H1 (cell line): ENCODE results near the gene TMPRSS4. TPM values are rescaled to one million over a fixed set of nuclear protein-coding genes. Genes with fewer than 3 reads are reported as not detected.
A peak's percentile ranks its signal among the peaks of the same experiment; 100 is the strongest.

Experiments
- CTCF ChIA-PET: fragments of 300-600 bp; sonication (Branson Sonifier 250); formaldehyde crosslinking; loops from one replicate; lab custom pipeline; 2021; ENCODE audit not compliant: partially characterized antibody; lab: Charles Lee
- POLR2A ChIA-PET: fragments of 300-600 bp; sonication (Branson Sonifier 250); formaldehyde crosslinking; loops from one replicate; lab custom pipeline; 2021; ENCODE audit warnings: inconsistent platforms; ENCODE audit not compliant: partially characterized antibody; lab: Charles Lee
- DNase-seq, 2 experiments: peaks; one replicate each; pipeline versions ENCODE4 v3.0.0 to v3.0.0-alpha.2; 2010 to 2022; ENCODE audit warnings: low spot score in 2 of 2, low read depth in 1 of 2, mixed read lengths in 1 of 2
- FAIRE-seq: peaks from 2 replicates; lab custom pipeline; 2011; peaks lifted over from hg19 to GRCh38; lab: Jason Lieb, UNC
- H2AFZ ChIP-seq: 2 replicates; pipeline ENCODE4 v1.8.1; 2012; ENCODE audit warnings: low read length, inconsistent platforms
- H2AK5ac ChIP-seq: 2 replicates; pipeline ENCODE4 v1.6.1; 2013; ENCODE audit warnings: low read depth, low read length
- H2BK120ac ChIP-seq: replicated peaks from 2 replicates; pipeline ENCODE3; 2013; ENCODE audit warnings: low read depth, low read length, inconsistent platforms
- H2BK12ac ChIP-seq: 2 replicates; pipeline ENCODE4 v1.6.1; 2013; ENCODE audit warnings: low read depth, low read length
- H2BK15ac ChIP-seq: 2 replicates; pipeline ENCODE4 v1.6.1; 2013; ENCODE audit warnings: low read length
- H2BK20ac ChIP-seq: 2 replicates; pipeline ENCODE4 v1.6.1; 2013; ENCODE audit warnings: low read length
- H2BK5ac ChIP-seq: 2 replicates; pipeline ENCODE4 v1.6.1; 2013; ENCODE audit warnings: low read depth, low read length
- H3K14ac ChIP-seq: 2 replicates; pipeline ENCODE4 v1.6.1; 2013; ENCODE audit warnings: inconsistent platforms; ENCODE audit not compliant: insufficient read length
- H3K18ac ChIP-seq: 2 replicates; pipeline ENCODE4 v1.6.1; 2013; ENCODE audit warnings: low read length; ENCODE audit errors: extremely low read depth
- H3K23ac ChIP-seq: 2 replicates; pipeline ENCODE4 v1.6.1; 2013; ENCODE audit warnings: inconsistent platforms; ENCODE audit not compliant: insufficient read length
- H3K23me2 ChIP-seq: 2 replicates; pipeline ENCODE4 v1.6.1; 2013; ENCODE audit warnings: low read depth, low read length
- H3K27ac ChIP-seq: 2 replicates; pipeline ENCODE4 v1.6.1; 2011; ENCODE audit warnings: low read depth, low read length, inconsistent platforms
- H3K27me3 ChIP-seq, 4 experiments: replicated peaks in 1 of 4; 1 replicate in 1 of 4; 2 replicates in 3 of 4; pipeline versions ENCODE4 v1.6.1 to v1.8.1; 2011 to 2013; ENCODE audit warnings: low read length in 3 of 4, mild to moderate bottlenecking in 3 of 4, inconsistent platforms in 2 of 4, mixed read lengths in 2 of 4, moderate library complexity in 1 of 4; ENCODE audit not compliant: control insufficient read depth in 3 of 4, insufficient read depth in 3 of 4; ENCODE audit errors: extremely low read depth in 1 of 4
- H3K36me3 ChIP-seq, 4 experiments: 2 replicates each; pipeline versions ENCODE4 v1.6.1 to v1.8.1; 2011 to 2013; ENCODE audit warnings: mild to moderate bottlenecking in 4 of 4, low read length in 3 of 4, moderate library complexity in 2 of 4, control low read depth in 1 of 4, inconsistent platforms in 1 of 4; ENCODE audit not compliant: insufficient read depth in 4 of 4, control insufficient read depth in 2 of 4
- H3K4ac ChIP-seq: replicated peaks from 2 replicates; pipeline ENCODE3; 2013; ENCODE audit warnings: low read length, low read depth, mixed read lengths, inconsistent platforms; ENCODE audit not compliant: insufficient read length
- H3K4me1 ChIP-seq, 4 experiments: replicated peaks in 1 of 4; 1 replicate in 1 of 4; 2 replicates in 3 of 4; pipeline versions ENCODE4 v1.6.1 to v1.8.1; 2011 to 2013; ENCODE audit warnings: low read length in 3 of 4, inconsistent platforms in 2 of 4, mixed read lengths in 1 of 4; ENCODE audit not compliant: insufficient read depth in 4 of 4, control insufficient read depth in 3 of 4
- H3K4me2 ChIP-seq, 2 experiments: 2 replicates each; pipeline versions ENCODE4 v1.6.1 to v1.8.1; 2011 to 2013; ENCODE audit warnings: low read depth in 2 of 2, low read length in 2 of 2, control low read depth in 1 of 2, inconsistent platforms in 1 of 2, mild to moderate bottlenecking in 1 of 2; ENCODE audit not compliant: insufficient read depth in 1 of 2
- H3K4me3 ChIP-seq, 4 experiments: fragments of 200-600, 300-600 bp in 1 of 4; sonication (generic), shearing (Covaris generic), sonication (Bioruptor Twin) in 1 of 4; 2 replicates each; pipeline versions ENCODE4 v1.5.1 to v1.8.1; 2011 to 2016; ENCODE audit warnings: low read length in 4 of 4, low read depth in 3 of 4, control low read depth in 2 of 4, inconsistent platforms in 2 of 4, mild to moderate bottlenecking in 2 of 4, mixed read lengths in 1 of 4, moderate library complexity in 1 of 4; ENCODE audit not compliant: insufficient read depth in 2 of 4; ENCODE audit errors: extremely low read depth in 1 of 4
- H3K56ac ChIP-seq: replicated peaks from 2 replicates; pipeline ENCODE3; 2013; ENCODE audit warnings: low read depth, mild to moderate bottlenecking, mixed read lengths, low read length, inconsistent platforms; ENCODE audit not compliant: insufficient read length
- H3K79me1 ChIP-seq: 2 replicates; pipeline ENCODE4 v1.6.1; 2013; ENCODE audit warnings: low read depth, low read length, control low read depth
- H3K79me2 ChIP-seq, 2 experiments: 2 replicates each; pipeline versions ENCODE4 v1.6.1 to v1.8.1; 2012 to 2013; ENCODE audit warnings: low read length in 2 of 2, mild to moderate bottlenecking in 2 of 2, inconsistent platforms in 1 of 2; ENCODE audit not compliant: insufficient read depth in 2 of 2, control insufficient read depth in 1 of 2
- H3K9ac ChIP-seq, 4 experiments: replicated peaks in 1 of 4; 1 replicate in 1 of 4; 2 replicates in 3 of 4; pipeline versions ENCODE4 v1.6.1 to v1.8.1; 2011 to 2013; ENCODE audit warnings: low read depth in 3 of 4, low read length in 3 of 4, control low read depth in 2 of 4, mild to moderate bottlenecking in 2 of 4, moderate library complexity in 2 of 4, inconsistent platforms in 1 of 4; ENCODE audit errors: extremely low read depth in 1 of 4
- H3K9me3 ChIP-seq, 2 experiments: 2 replicates each; pipeline versions ENCODE4 v1.6.1 to v1.8.1; 2012 to 2013; ENCODE audit warnings: mild to moderate bottlenecking in 2 of 2, moderate library complexity in 2 of 2, control low read depth in 1 of 2, inconsistent platforms in 1 of 2, low read depth in 1 of 2, low read length in 1 of 2, mixed read lengths in 1 of 2; ENCODE audit not compliant: insufficient read depth in 2 of 2
- H4K20me1 ChIP-seq, 2 experiments: replicated peaks in 1 of 2; 2 replicates each; pipeline versions ENCODE3 to v1.8.1; 2011 to 2013; ENCODE audit warnings: inconsistent platforms in 2 of 2, low read length in 2 of 2, mild to moderate bottlenecking in 1 of 2; ENCODE audit not compliant: insufficient read depth in 2 of 2, control insufficient read depth in 1 of 2
- H4K5ac ChIP-seq: 2 replicates; pipeline ENCODE4 v1.6.1; 2013; ENCODE audit warnings: low read length, low read depth, mixed read lengths, inconsistent platforms; ENCODE audit not compliant: insufficient read length
- H4K8ac ChIP-seq: 2 replicates; pipeline ENCODE4 v1.8.0; 2013; ENCODE audit warnings: mild to moderate bottlenecking, moderate library complexity, low read length, inconsistent platforms; ENCODE audit not compliant: insufficient read depth; ENCODE audit errors: extremely low read depth
- H4K91ac ChIP-seq: replicated peaks from 2 replicates; pipeline ENCODE3; 2013; ENCODE audit warnings: low read length, mixed read lengths, inconsistent platforms; ENCODE audit not compliant: insufficient read length
- CHD1 ChIP-seq: IDR thresholded peaks from 2 replicates; pipeline ENCODE4 v1.6.1; 2012; ENCODE audit warnings: low read depth, low read length, improper control_type of control experiment
- CHD2 ChIP-seq: IDR thresholded peaks from 2 replicates; pipeline ENCODE4 v1.6.1; 2012; ENCODE audit warnings: low read length, improper control_type of control experiment
- E2F6 ChIP-seq: IDR thresholded peaks from 2 replicates; pipeline ENCODE4 v1.6.1; 2012; ENCODE audit warnings: inconsistent platforms
- KDM1A ChIP-seq: fragments of 200-600, 300-600 bp; sonication (generic); IDR thresholded peaks from 2 replicates; pipeline ENCODE4 v1.7.1; 2016; ENCODE audit warnings: mild to moderate bottlenecking, low read length, borderline replicate concordance
- MAX ChIP-seq: IDR thresholded peaks from 2 replicates; pipeline ENCODE4 v1.6.1; 2012; ENCODE audit warnings: inconsistent platforms
- RXRA ChIP-seq: IDR thresholded peaks from 2 replicates; pipeline ENCODE4 v1.6.1; 2011; ENCODE audit warnings: low read depth, mild to moderate bottlenecking, low read length, moderate library complexity; ENCODE audit not compliant: insufficient read depth
- SP2 ChIP-seq: IDR thresholded peaks from 2 replicates; pipeline ENCODE4 v1.6.1; 2012; ENCODE audit warnings: mild to moderate bottlenecking, low read length, inconsistent platforms
- SUZ12 ChIP-seq: fragments of 200-600 bp; sonication (generic); IDR thresholded peaks from 2 replicates; pipeline ENCODE4 v1.6.1; 2012; ENCODE audit warnings: mild to moderate bottlenecking, inconsistent platforms, low read length, moderate library complexity, mixed read lengths
- WGBS, 2 experiments: shearing (Covaris generic) in 1 of 2; methylation state at CpG; one replicate each; pipeline versions ENCODE4 v1.1.6 to v1.1.7; 2013 to 2015; ENCODE audit warnings: low lambda C conversion rate in 2 of 2, mixed read lengths in 2 of 2, inconsistent platforms in 1 of 2, low coverage in 1 of 2, missing lambda C conversion rate in 1 of 2; ENCODE audit not compliant: insufficient replicate concordance in 2 of 2, insufficient coverage in 1 of 2, insufficient read length in 1 of 2; ENCODE audit errors: extremely low coverage in 1 of 2, missing lambda C conversion rate in 1 of 2; 5-methylcytosine and 5-hydroxymethylcytosine counted together
- polyA plus RNA-seq, 7 experiments: library from polyadenylated mRNA; depleted of rRNA in 3 of 7; stranded (reverse) in 5 of 7; unstranded in 2 of 7; fragments of >200 nt in 5 of 7; fragments of 200-250 nt in 2 of 7; gene quantifications; 1 replicate in 5 of 7; 2 replicates in 1 of 7; 4 replicates in 1 of 7; pipeline versions ENCODE4 v1.2.1 to v1.2.3, GENCODE V29; 2011 to 2013; ENCODE audit warnings: missing spikeins in 2 of 7, mixed read lengths in 2 of 7
- total RNA-seq: library from RNA; stranded (reverse); fragmentation: NEBNext Ultra II Directional; extraction: Animal tissue kit (Norgen Biotek cat#: 25700); gene quantifications from 2 replicates; pipeline ENCODE4 v1.2.1, GENCODE V29; 2021

TMPRSS4 gene
- total and polyA plus RNA-seq, 2 of the 8 experiments (the other 6 are each of a cell fraction or from before 2014, with no cell fraction given) = 0.11 to 0.58 TPM

- H4K91ac ChIP-seq = no peak overlapping the region
- H3K27me3 ChIP-seq = no peaks in the 10 kb centered on the region
- H3K27ac ChIP-seq = no peak overlapping the region
- no peaks in the 10 kb centered on the region for H3K9me3 ChIP-seq
- 0 out of 2 replicates have a peak, but pooled peaks cover 2% of the 10 kb centered on the region for H3K23me2 ChIP-seq
- H4K20me1 ChIP-seq = no peaks in the 10 kb centered on the region
- H2BK20ac ChIP-seq = no peak overlapping the region
- no peak overlapping the region for H3K9ac ChIP-seq
- no peak overlapping the region for H3K18ac ChIP-seq
- no peaks in the 10 kb centered on the region for H3K79me1 ChIP-seq
- no peak overlapping the region for H3K4me3 ChIP-seq
- H3K14ac ChIP-seq = no peak overlapping the region
- WGBS, 2 experiments = 85% methylated on average over 15 of the region's 16 CpGs; no CpG with 5 or more reads in 1 of the 2 experiments
- no peaks in the 10 kb centered on the region for H3K36me3 ChIP-seq
- no peak overlapping the region for H3K4me2 ChIP-seq
- no peak overlapping the region for H3K56ac ChIP-seq
- no peaks in the 10 kb centered on the region; a peak in 1 of 7 replicates for H3K4me1 ChIP-seq
- ChIA-PET POLR2A (interaction anchor here (0.7 to 1.6 kb wide), 4 partner anchors 22 to 209 kb away, joined by 3 to 4 read pairs (median 3); partner anchors contain the start of gene IL10RA), CTCF (interaction anchor here (0.6 to 9.0 kb wide), 22 partner anchors 15 to 685 kb away, joined by 3 to 134 read pairs (median 4); partner anchors contain the start of genes FXYD2 and TMPRSS13)
- H3K23ac ChIP-seq = no peak overlapping the region
- FAIRE-seq = no peak
- H3K79me2 ChIP-seq = no peaks in the 10 kb centered on the region
- no peak overlapping the region for H2BK5ac ChIP-seq
- H2BK120ac ChIP-seq = no peak overlapping the region
- H3K4ac ChIP-seq = no peak overlapping the region
- no peak for DNase-seq
- H2BK12ac ChIP-seq = no peak overlapping the region
- no peak overlapping the region for H2BK15ac ChIP-seq
- TF ChIP-seq CHD2 (no peak), E2F6 (peak; percentile 81), SUZ12 (no peak), SP2 (no peak), MAX (0 out of 2 replicates have a peak, but pooled peaks have one; percentile 30), KDM1A (no peak), CHD1 (no peak), RXRA (no peak)
- H2AFZ ChIP-seq = no peak overlapping the region
- no peak overlapping the region for H2AK5ac ChIP-seq
- H4K5ac ChIP-seq = no peak overlapping the region
- H4K8ac ChIP-seq = no peak overlapping the region
Observed at GRCh38 chr11:118051611-118052461, 25.0 kb upstream of the TMPRSS4 start.
